Measurements from ENCODE around the gene SLA2.
"Not testable (repeated sequence)": the region's sequence is repeated elsewhere in the genome, so short reads cannot be mapped to it uniquely, and the experiment has no call there.

The SLA2 gene, protein sequence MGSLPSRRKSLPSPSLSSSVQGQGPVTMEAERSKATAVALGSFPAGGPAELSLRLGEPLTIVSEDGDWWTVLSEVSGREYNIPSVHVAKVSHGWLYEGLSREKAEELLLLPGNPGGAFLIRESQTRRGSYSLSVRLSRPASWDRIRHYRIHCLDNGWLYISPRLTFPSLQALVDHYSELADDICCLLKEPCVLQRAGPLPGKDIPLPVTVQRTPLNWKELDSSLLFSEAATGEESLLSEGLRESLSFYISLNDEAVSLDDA

GRCh38 chr20:36645998-36646397 lies at the start of gene SLA2:
TSS of gene SLA2 (minus strand) at chr20:36646196. CDS start at chr20:36641335, 4,861 bp downstream.
- DNase-seq (ENCODE audit: low read depth): peak; percentile 52

DNA sequence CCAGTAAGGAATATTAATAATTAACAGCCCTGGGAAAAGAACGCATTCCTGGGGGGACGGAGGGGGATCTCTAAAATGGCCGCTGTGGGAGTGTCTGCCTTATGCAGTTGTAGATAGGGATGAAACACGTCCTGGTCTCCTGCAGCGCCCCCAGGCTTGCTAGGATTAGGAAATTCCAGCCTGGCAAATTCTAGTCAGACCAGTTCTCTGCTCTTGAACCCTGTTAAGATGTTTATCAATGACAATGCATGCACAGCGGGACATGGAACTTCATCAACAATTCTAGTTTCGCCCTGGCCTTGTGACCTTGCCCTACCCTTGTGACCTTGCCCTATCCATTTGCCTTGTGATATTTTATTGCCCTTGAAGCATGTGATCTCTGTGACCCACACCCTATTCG lies 49.5 kb upstream of the SLA2 start:
- DNase-seq (ENCODE audit: low read depth): not testable (repeated sequence)

DNA sequence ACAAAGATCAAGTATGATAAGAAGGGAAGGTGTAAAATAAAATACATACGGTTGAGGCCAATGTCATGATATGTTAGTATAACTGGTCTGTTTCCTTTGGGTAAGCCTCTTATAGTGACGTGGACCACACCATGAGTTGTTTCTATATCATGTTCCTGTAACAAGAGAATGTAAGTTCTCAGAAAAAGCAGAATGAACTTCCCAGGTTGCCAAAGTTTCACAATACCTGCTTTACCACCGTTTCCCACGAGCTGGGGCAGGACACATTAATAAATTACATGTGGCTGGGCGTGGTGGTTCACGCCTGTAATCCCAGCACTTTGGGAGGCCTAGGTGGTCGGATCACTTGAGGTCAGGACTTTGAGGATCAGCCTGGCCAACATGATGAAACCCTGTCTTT lies 42.6 kb upstream of the SLA2 start:
- no peak for DNase-seq (ENCODE audit: low read depth)

DNA sequence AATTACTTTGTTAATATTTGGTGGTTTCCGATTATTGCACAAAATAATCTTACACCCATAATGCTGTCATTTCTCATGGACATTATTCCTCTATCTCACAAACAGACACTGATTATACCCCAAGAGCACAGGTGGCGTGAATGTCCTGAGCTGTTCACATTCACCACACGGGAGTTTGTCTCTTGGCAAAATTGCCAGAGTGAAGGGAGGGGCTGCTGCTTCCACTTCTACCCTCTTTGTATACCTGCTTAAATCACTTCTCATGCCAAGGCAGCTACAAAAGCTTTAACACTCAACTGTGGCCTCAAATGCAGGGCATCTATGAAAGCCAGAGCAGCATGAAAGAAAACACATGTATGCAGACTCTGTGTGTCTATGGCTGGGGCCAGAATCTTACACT lies 41.9 kb upstream of the SLA2 start:
- DNase-seq (ENCODE audit: low read depth): no peak

DNA sequence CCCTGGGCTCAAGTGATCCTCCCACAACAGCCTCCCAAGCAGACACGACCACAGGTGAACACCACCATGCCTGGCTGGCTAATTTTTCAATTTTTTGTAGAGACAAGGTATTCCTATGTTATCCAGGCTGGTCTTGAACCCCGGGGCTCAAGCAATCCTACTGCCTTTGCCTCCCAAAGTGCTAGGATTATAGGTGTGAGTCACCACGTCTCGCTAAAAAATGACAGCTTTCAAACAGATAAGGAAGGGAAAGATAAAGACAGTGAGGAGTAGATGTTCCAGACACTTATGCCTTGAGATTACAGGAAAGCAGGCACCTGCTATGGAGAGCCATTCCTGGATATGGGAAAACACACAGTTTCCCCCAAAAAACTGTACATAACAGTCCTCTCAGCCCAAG lies 40.9 kb upstream of the SLA2 start:
- DNase-seq (ENCODE audit: low read depth): no peak

DNA sequence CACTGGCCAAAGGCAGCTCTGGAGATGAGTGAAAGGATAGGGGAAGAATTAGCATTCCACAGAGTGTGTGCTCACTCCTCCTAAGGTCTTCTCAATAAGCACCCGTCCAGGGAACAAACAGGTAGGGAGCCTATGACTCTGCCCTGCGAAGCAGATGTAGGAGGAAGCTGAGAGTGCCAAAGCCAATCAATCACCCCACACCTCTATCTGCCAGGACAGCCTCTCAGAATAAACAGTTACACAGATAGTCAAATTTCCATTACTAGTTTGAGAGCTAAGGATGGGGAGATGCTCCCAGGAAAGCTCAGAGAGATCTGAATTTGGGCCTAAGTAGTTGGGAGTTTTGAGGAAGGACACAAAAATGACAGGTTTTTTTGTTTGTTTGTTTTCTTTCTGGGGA lies 40.5 kb upstream of the SLA2 start:
- no peak for DNase-seq (ENCODE audit: low read depth)

DNA sequence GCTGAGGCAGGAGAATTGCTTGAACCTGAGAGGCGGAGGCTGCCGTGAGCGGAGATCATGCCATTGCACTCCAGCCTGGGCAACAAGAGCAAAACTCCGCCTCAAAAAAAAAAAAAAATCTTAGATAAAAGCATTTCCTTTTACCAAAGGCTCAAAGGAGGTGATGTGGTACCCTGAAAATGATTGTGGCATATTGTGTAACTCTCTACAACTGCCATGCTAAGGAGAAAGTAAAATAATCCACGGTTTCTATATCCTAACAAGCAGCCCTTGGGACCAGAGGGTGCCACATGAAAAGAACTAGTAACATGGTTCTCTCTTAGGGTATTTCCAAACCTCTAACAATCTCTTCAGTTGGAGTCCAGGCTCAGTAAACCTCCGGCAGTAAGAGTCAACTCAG lies 38.8 kb upstream of the SLA2 start:
- DNase-seq (ENCODE audit: low read depth): no peak

- DNase-seq (ENCODE audit: low read depth): no peak
These were observed 36.3 kb upstream of the SLA2 start for GRCh38 chr20:36682311-36682710.

GRCh38 chr20:36677422-36677771 lies 31.4 kb upstream of the SLA2 start:
- DNase-seq (ENCODE audit: low read depth): no peak

DNA sequence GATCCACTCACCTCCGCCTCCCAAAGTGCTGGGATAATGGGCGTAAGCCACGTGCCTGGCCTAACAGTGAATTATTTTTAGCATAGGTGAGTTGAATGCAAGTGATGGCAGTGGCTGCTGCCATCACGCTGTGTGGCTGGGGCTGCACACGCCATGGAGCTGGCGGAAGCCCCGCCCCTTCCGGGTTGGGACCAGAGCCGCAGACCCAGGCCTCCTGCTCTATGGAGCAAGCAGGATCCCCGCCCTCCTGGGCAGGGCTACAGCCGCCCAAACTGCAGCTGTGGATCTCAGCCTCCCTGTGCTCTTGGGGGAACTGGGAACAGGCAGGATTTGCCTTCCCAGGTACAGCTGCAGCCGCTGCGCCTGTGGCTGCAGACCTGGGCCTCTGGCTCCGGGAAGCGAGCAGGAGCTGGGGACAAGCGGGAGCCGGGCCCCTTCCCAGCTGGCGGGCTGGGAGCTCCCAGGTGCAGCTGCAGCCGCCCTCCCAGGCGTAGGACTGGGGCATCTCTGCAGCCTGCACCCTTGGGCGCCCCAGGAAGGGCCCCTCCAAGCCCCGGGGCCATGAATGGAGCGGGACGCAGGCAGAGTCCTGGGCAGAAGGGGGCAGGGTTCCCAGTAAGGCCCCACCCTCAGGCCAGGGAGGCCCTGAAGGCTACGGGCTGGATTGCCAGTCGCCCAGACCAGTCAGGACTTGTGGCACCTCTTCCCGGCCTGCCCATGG lies 30.9 kb upstream of the SLA2 start:
- no peak for DNase-seq (ENCODE audit: low read depth)

DNA sequence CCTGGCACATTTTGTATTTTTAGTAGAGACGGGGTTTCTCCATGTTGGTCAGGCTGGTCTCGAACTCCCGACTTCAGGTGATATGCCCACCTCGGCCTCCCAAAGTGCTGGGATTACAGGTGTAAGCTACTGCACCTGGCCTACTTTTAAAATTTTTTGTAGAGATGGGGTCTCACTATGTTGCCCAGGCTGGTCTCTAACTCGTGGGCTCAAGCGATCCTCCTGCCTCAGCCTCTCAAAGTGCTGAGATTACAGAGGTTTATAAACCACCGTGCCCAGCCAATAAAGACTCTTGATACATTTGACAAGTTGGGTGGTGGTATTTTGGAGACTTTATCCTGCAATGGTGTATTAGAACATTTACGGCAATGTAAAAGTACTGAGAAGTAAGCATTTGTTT lies 29.5 kb upstream of the SLA2 start:
- not testable (repeated sequence) for DNase-seq (ENCODE audit: low read depth)

GRCh38 chr20:36672991-36673390 lies 27.0 kb upstream of the SLA2 start:
- DNase-seq (ENCODE audit: low read depth): no peak

DNA sequence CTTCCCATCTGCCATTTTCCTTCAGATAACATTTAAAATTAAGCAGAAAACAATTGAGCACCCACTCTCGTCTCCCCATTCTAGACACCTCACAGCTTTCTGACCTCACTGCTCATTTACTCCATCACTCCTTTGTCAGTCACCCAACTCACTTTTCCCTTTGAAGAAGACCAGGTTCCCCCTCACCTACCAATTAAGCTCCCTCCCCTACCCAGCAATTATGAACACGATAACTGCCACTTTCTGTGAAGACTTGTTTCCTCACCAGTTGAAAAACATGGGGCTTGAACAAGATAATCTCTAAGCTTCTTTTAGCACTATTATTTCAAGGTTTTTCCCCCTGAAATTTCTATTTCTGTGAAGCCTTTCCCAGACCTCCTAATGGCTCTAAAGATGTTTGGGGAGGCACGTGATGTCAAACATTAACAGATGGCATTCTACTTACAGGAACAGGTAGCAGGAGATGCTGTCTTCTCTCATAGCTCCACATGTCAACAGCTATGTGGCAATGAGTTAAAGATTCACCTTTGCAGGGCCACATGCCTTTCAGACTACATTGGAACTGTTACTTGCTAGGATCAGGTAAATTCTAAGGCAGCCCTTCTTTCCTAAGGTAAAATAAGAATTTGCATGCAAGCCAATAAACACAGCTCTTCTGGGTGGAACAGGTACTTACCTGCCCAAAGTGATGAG lies 24.8 kb upstream of the SLA2 start:
- DNase-seq (ENCODE audit: low read depth): no peak

- no peak for DNase-seq (ENCODE audit: low read depth)
These were observed 20.3 kb upstream of the SLA2 start for GRCh38 chr20:36666181-36666740.

- no peak for DNase-seq (ENCODE audit: low read depth)
These were observed 17.0 kb upstream of the SLA2 start for GRCh38 chr20:36663031-36663430.

DNA sequence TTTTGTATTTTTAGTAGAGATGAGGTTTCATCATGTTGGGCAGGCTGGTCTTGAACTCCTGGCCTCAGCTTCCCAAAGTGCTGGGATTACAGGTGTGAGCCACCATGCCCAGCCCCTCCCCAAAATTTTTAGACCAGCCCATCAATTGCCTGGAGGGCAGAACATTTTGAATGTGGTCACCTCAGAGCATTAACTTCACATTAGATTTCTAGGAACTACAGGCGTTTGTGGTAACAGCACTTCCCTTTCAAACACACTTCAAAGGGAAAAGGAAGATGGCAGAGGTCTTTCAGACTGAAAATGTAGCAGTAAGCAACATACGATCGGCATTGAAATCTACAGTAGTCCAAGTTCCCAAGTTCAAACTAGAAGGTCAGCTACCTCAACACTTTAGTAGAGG lies 12.3 kb upstream of the SLA2 start:
- DNase-seq (ENCODE audit: low read depth): no peak

DNA sequence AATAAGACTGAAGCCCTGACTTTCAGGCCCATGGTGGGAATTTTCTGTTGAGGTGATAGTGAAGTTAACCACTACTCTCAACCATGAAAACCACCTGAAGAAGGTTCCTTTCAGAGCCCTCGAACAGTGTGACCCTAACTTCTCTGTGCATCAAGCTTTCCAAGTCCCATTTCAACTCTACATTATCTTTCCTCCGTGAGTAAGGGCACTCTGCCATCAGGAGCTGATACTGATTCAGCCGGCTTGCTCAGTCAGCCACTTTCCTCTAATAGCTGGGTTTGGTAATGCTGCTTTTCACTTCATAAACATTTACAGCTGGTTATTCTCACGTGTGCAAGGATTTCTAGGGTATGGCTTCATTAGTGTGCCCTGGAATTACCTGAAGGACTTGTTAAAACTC lies 10.7 kb upstream of the SLA2 start:
- DNase-seq (ENCODE audit: low read depth): no peak

- DNase-seq (ENCODE audit: low read depth): no peak
These were observed 9.0 kb upstream of the SLA2 start for GRCh38 chr20:36655004-36655403.

DNA sequence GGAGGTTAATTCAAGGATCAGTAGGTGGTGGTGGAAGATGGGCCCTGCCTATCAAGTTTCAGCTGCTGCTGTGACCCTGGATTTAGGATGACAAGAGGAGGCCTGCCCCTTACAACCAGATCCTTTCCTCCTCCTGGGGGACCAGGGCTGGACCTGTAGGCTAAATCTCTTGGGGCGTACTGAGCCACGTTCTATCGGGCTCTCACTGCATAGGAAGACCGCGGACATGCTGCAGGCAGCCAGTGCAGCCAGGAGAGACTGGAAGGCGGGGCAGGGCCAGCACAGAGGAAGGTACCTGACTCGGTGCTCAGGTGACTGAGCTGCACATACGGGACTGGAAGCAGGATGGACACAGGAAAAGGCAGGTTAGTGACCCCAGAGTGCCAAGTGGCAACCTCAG lies 8.5 kb upstream of the SLA2 start:
- DNase-seq (ENCODE audit: low read depth): no peak

GRCh38 chr20:36653456-36653855 lies 7.5 kb upstream of the SLA2 start:
- no peak for DNase-seq (ENCODE audit: low read depth)

GRCh38 chr20:36647196-36648121 lies 1.5 kb upstream of the SLA2 start:
- no peak for DNase-seq (ENCODE audit: low read depth)

GRCh38 chr20:36646678-36647077 lies 682 bp upstream of the SLA2 start:
- DNase-seq (ENCODE audit: low read depth): no peak

All from stimulated activated CD8-positive, alpha-beta memory T cell treated with anti-CD3 and anti-CD28 coated beads, Interleukin-12 subunit alpha, Interleukin-12 subunit beta, amount 100 ng/mL, for 4 hours (primary cell).